NCI-H1105 (cell line): ENCODE measurements around the gene AGXT2.
A peak's percentile ranks its signal among the peaks of the same experiment; 100 is the strongest.
"Not testable (repeated sequence)": the region's sequence is repeated elsewhere in the genome, so short reads cannot be mapped to it uniquely, and the experiment has no call there.

ENCODE experiments used
- DNase-seq: peaks from one replicate; lab custom pipeline; 2025; lab: John Stamatoyannopoulos, UW

Gene AGXT2

DNA sequence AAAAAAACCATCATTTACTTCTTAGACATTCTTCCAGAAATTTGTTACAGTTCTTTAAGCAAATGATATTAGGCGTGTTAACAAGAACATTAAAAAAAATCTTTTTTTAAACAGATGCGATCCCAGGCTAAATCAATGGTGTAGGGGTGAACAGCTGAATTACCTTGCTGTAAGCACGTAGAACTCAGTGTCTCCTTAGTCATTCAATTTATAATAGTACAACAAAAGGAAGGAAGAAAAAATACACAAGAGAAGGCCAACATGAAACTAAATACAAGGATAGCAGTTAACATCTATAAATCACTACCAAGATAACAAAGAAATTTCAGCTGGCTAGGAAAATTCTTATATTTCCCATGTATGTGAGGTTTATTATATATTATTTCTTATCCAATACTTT, 35.4 kb downstream of the AGXT2 start:
- no peak for DNase-seq

DNA sequence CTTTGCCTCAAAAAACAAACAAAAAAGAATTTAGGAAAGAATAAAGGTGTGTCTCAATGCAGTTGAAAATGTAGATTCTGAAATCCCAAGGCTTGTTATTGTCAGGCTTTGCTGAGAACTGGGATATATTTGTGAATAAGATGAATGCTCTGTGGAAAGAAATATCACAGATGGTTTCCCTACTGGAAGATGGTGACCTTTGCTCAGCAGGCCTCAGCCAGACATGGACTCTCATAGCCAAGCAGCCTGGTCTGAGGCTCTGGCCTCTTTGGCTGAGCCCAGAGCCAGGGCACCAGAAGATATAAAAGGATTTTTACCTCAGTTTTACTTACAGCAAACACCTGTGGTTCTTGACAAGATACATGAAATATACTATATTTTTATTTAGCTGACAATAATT, 37.1 kb downstream of the AGXT2 start:
- DNase-seq = no peak

- DNase-seq = no peak
Measured at GRCh38 chr5:35009657-35010056, 38.1 kb downstream of the AGXT2 start.

- DNase-seq = no peak
Measured at GRCh38 chr5:35009019-35009418, 38.7 kb downstream of the AGXT2 start.

DNA sequence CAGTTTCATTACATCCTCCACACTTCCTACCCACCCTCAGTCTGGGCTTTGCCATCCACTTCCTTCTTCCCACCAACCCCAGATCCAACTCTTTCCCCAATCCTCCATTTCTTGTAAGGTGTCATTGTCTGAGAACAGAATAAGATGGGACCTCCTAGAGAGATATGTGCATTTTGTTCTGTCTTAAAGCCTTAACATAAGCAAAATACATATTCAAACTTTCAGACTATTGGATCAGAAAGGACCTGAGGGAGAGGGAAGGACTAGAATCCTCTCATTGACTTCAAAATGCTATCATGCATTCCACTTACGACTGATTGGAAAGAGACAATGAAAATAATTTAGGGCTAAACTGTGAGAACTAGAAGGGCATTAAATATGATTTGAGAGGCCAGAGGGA, 43.0 kb downstream of the AGXT2 start:
- DNase-seq = no peak

DNA sequence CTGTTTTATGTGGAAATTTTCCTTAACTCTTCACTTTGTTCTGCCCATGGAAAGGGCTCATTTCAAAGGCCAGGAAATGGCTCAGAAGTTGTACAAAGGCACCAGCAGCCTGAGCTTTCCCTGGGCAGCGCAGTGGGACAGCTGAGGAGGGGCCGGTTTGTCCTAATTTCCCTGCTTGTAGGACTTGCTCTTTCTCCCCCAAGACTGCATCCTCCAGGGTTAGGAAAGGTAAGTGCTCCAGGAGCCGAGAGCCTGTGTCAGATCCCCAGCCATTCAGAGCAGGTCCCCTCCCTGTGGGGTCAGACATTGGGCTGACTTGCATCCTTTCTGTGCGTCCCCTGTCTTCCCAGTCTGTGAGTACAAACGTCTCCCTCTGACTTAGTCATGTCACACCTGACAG, 43.5 kb downstream of the AGXT2 start:
- no peak for DNase-seq

GRCh38 chr5:35003018-35003957, 44.5 kb downstream of the AGXT2 start:
- DNase-seq = peak; percentile 54

GRCh38 chr5:35002459-35002858, 45.3 kb downstream of the AGXT2 start:
- no peak for DNase-seq

GRCh38 chr5:35001842-35002241, 45.9 kb downstream of the AGXT2 start:
- DNase-seq = no peak

- DNase-seq = no peak
Measured at GRCh38 chr5:34998058-34998789, 49.5 kb downstream of the AGXT2 start.

DNA sequence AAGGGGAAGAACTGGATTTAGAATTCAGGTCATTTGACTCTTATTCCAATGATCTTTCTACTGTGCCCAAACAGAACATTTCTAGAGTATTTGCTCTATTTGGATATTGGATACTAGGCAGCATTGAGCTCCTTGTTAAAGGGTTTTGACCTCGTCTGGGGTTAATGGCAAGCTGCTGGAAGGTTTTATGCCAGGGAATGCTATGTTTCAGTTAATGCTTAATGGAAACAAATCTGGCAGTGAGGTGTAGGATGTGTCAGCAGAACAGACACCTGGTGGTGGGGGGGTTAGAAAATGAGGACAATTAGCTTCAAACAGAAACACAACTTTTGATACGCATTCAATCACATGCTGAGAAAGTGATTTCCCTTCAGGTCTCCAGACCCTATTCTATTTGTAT, 51.5 kb downstream of the AGXT2 start:
- no peak for DNase-seq

DNA sequence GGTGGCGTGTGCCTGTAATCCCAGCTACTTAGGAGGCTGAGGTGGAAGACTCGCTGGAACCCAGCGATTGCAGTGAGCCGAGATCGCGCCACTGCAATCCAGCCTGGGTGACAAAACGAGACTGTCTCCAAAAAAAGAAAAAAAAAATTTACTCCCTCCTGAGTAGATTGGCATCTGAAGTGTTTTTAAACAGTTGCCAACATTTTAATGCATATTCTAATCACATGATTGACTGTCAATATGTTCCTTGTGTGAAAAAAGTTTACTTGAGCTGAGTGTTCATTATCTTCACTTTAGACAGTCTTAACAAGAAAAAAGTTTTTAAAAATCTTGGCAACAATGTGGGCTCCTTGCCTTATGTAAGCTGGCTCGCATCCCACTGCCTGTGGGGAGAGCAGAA, 53.8 kb downstream of the AGXT2 start:
- DNase-seq = no peak

DNA sequence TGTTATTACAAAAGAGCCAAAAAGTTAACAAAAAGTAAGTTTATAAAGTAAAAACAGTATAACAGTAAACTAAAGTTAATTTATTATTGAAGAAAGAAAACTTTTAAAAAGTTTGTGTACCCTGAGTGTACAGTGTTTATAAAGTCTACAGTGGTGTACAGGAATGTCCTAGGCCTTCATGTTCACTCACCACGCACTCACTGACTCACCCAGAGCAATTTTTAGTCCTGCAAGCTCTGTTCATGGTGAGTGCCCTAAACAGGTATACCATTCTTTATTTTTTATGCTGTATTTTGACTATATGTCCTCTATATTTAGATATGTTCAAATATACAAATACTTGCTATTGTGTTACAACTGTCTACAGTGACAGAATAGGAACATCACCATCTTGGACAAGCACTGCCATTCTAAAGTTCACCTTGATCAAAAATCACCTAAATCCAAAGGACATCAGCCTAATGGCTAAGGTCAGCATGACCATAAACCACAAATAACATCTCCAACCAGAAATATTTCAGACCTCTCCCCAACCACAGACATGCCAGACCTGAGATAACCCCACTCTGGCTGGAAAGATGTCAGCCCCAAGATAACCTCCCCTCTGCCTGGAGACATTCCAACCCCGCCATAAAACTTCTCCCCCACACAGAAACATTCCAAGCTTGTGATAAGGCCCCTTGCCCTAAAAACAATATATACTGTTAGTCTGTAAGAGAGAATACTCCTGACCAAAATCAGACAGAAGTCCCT, 56.1 kb downstream of the AGXT2 start:
- DNase-seq = no peak

DNA sequence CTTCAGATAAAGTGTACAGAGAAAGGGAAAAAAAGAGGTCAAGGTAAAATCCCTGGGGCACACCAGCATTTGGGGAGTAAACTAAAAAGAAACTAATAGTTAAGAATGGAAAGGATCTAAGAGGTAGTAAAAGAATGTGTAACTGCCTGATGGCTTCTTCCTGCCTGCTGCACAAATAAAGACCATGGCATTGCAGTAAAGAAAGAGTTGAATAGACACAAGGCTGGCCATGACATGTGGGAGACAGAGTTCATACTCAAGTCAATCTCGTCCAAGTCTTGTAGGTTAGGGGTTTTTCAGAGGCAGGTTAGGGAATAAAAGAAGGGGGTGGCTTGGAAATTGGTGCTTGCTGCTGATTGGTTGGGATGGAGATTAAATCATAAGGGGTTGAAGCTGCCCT, 60.8 kb downstream of the AGXT2 start:
- no peak for DNase-seq

DNA sequence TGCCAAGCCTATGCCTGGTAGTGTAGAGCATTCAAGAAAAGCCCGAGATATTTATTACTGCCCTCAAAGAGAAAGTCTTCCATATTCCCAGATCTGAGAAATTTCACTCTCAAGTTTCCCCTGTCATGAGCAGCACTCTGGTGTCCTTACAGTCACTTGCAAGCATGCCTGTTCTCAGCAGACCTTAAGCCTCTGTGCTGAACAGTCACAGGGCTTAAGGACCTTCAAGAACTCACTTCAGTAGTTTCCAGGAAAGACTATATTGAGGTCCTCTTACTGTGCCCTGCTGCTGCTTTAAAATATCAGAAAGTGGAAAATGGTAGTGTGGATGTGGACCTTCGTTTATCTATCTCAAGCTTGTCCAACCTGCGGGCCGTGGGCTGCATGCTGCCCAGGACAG, 64.9 kb downstream of the AGXT2 start:
- no peak for DNase-seq

DNA sequence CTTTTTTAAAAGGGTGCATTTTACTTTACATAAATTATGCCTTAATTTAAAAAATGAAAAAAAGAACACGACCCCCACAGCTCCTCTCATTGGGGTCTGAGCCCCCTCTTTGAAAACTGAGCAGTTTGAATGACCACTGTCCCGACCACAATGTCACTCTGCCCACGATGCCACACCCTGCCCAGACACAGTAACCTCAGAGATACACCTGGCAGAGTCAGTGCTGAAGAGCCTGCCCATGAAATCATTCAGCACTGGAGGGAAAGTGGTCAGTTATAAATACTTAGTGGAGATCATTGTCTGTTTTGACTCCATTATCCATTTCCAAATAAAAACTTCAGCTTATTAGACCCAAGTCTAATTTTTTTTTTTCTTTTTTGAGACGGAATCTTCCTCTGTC, 69.1 kb downstream of the AGXT2 start:
- DNase-seq = no peak

- no peak for DNase-seq
Measured at GRCh38 chr5:34977934-34978613, 69.7 kb downstream of the AGXT2 start.

GRCh38 chr5:34976347-34976746, 71.4 kb downstream of the AGXT2 start:
- no peak for DNase-seq

- DNase-seq = not testable (repeated sequence)
Measured at GRCh38 chr5:34971655-34972054, 76.1 kb downstream of the AGXT2 start.

DNA sequence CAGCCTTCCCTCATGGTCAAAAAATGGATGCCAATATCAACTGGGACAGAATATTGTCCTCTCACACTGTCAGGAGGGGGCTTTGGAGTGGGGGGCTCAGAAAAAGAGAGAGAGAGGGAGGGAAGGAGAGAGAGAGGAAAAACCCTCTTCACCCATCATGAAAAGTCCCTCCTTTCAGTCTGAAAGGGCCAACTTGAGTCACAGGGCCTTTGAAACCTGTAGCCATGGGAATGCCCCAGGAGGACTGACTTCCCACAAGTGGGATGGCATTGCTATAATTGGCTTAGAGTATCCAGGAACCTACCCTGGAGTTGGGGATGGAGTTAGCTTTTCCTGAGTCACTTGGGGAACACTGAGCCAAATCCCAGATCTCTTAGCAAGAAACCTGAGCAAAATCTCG, 77.2 kb downstream of the AGXT2 start:
- DNase-seq = no peak

DNA sequence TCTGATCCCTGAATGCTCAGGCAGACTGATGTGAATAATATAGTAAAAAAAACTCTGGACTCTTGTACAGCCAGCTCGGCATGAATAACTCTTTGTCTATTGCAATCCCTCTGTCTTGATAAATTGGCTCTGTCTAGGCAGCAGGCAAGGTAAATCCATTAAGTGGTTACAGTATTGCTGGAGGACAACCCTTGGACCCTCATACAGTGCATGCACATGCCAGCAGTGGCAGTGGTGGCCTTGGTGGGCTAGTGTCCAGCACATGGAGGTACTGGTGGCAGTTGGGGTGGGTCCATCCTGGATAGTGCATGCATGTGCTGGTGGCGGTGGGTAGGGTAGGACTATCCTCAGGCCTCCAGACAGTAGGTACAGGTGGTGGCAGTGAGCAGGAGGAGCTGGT, 79.5 kb downstream of the AGXT2 start:
- no peak for DNase-seq

DNA sequence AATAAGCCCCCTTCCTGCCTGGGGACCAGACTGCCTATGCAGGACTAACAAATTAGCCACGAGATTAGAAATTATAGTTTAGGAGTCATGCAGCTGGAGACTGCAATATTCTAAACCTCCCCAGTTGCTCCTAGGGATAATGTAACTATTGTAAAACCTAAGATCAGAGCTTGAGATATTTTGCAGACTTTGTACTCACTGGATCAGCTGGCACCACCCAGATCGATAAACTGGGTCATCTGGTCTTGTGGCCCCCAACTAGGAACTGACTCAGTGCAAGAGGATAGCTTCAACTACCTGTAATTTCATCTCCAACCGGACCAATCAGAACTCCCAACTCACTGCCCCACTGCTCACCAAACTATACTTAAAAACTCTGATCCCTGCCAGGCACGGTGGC, 80.2 kb downstream of the AGXT2 start:
- no peak for DNase-seq
